ENCODE measurements around the gene AKAP3.

AKAP3 gene

GRCh38 chr12:4595881-4596280 is 53.0 kb downstream of the AKAP3 start:
- no peak for DNase-seq (ENCODE audit: low spot score)

DNA sequence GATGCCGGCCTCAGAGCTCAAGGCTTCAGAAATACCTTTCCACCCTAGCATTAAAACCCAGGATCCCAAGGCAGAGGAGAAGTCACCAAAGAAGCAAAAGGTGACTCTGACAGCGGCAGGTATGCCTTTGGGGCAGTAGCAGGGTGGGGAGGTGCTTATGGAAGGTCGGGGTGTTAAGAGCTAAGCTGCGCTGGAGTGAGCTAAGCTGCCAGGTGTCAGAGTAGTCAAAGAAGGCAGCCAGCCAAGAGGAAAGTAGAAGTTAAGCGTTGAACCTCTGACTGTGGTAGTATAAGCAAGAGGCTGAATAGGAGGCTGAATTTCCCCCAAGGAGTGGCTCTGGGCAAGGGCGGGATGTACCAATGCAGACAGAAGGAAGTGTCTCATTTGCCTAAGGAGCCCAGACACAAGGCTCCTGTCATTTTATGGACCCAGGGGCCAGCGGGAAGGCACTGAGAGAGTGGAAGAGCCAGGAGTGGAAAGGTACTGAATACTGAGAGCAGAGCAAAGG is 57.6 kb downstream of the AKAP3 start:
- no peak for DNase-seq (ENCODE audit: low spot score)

- no peak for DNase-seq (ENCODE audit: low spot score)
Measured at GRCh38 chr12:4589941-4590340, 58.9 kb downstream of the AKAP3 start.

- DNase-seq (ENCODE audit: low spot score) = no peak
Measured at GRCh38 chr12:4588916-4589315, 59.9 kb downstream of the AKAP3 start.

DNA sequence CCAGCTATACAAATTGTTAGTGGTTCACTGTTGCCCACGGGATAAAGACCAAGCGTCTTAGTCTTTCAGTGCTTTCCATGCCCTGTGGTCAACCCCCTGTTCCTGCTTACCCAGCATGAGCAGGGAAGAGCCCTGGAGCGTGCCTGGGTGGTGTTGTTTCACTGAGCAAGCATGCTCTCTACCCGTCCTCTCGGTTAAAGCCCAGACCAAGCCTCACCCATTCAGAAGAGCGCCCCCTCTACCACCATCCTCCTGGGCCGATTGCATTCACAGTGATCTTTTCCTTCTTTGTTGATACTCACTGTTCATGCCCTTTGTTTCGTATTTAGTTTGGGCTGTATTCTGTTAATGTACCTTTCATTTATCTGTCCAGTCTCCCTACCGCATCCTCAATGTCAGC is 61.7 kb downstream of the AKAP3 start:
- DNase-seq (ENCODE audit: low spot score) = no peak

DNA sequence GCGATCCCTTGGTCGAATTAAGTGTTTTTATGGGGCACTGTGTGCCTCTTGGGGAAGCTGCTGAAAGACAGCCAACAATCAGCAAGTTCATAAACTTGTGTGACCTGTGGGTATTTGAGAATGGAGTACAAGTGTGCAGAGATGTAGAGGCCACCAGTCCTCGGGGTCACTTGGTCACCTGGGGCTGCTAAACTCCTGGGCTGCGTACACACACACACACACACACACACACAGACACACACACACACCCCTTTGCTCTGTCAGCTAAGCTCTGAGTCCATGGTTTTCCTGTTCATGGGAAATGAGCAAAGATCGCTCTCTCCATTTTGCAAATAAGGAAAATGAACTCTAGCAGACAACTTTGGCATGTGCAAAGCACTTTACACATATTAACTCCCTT is 62.4 kb downstream of the AKAP3 start:
- DNase-seq (ENCODE audit: low spot score) = no peak

GRCh38 chr12:4584896-4585295 is 64.0 kb downstream of the AKAP3 start:
- no peak for DNase-seq (ENCODE audit: low spot score)

DNA sequence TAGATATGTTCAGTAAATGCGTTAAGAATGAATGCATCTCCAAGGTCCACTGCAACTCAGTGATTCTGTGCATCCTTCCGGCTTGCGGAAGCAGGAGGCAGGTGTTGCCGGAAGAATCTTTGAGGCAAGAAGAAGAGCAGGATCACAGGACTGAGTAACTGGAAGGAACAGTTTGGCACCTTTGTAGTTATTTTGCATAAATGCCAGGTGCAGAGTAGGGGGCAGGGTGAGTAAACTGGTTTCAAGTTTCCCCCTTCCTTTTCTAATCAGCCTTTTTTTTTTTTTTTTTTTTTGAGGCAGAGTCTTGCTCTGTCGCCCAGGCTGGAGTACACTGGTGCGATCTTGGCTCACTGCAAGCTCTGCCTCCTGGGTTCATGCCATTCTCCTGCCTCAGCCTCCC is 64.6 kb downstream of the AKAP3 start:
- DNase-seq (ENCODE audit: low spot score) = no peak

GRCh38 chr12:4580281-4580688 is 68.6 kb downstream of the AKAP3 start:
- no peak for DNase-seq (ENCODE audit: low spot score)

- DNase-seq (ENCODE audit: low spot score) = peak; percentile 49
Measured at GRCh38 chr12:4579305-4580102, 69.3 kb downstream of the AKAP3 start.

DNA sequence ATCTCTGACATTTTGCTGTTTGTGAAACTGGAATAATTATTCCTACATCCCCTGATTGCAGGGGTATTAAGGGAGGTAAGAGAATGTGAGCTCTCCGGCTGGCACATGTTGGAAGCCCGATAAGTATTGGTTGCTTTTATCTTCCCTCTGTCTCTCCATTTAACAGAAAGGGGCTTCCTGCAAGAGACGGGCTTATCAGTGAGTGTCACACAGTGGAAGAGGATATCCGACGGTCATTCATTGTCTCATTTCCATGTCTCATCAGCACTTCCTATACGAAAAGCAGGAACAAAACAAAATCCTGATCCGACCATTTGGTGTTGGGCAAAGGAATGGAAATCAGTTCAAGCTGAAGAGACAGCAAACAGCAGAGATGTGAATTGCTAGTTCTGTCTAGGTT is 76.2 kb downstream of the AKAP3 start:
- DNase-seq (ENCODE audit: low spot score) = no peak

GRCh38 chr12:4569261-4569660 is 79.6 kb downstream of the AKAP3 start:
- DNase-seq (ENCODE audit: low spot score) = no peak

DNA sequence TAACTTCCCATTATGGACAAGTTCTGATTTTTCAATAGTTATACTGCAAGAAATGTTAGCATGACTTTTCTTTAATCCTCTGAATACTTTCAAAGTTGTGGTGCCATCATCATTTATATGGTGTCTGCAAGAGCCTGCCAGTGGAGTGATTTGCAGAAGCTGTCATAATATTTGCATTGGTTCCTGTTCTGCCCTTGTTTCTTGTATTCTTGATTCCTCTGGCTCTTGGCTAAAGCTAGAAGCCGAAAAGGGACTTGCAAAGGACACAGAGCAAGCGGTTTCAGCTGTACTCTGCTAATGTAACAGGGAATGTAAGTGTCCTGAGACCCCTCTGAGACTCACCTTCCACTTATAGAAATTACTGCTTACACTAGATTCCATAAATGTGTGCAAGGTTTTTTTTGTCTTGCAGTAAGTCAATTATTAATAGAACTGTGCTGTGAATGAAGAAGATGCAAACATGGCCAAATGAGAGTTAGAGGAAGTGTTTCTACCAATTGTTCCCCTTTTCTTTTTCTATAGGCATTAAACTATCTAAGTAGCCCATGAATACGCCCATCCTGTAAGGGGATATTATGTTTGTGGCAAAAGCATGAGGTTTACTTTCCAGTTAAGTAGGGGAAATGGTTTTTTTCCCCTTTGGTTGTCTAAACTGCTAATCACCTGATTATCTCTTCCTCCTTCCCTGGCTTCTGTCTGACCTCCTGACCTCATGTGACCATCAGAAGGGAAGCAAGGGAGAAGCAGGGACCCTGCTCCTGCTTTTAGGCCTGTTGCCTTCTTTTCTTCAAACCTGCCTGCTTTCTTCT is 81.6 kb downstream of the AKAP3 start:
- DNase-seq (ENCODE audit: low spot score) = peak; percentile 83

GRCh38 chr12:4566474-4566873 is 82.4 kb downstream of the AKAP3 start:
- no peak for DNase-seq (ENCODE audit: low spot score)

All from pons (tissue), 1 donor.